T-cell (primary cell): ENCODE measurements around the gene PTPRA. TPM values are rescaled to one million over a fixed set of nuclear protein-coding genes. Genes with fewer than 3 reads are reported as not detected.
A peak's percentile ranks its signal among the peaks of the same experiment; 100 is the strongest.

ENCODE experiments used
- ATAC-seq, 4 experiments: fragments of 200-7000 bp in 3 of 4; fragments of 150-1000 bp in 1 of 4; cut with Tn5 transposase; replicated peaks in 1 of 4; 1 replicate in 3 of 4; 2 replicates in 1 of 4; pipeline ENCODE4 v1.10.0; 2021; ENCODE audit warnings: moderate library complexity in 3 of 4, mild to moderate bottlenecking in 2 of 4, moderate number of reproducible peaks in 1 of 4
- CTCF ChIA-PET, 2 donors: fragments of 300-600 bp; sonication (Branson Sonifier 250); formaldehyde crosslinking; loops; one replicate each; lab custom pipeline; 2022; ENCODE audit warnings: antibody characterized with exemption in 2 of 2; lab: Charles Lee
- POLR2A ChIA-PET, 2 donors: fragments of 300-600 bp; sonication (Branson Sonifier 250); formaldehyde crosslinking; loops; one replicate each; lab custom pipeline; 2022; ENCODE audit warnings: antibody characterized with exemption in 2 of 2; lab: Charles Lee
- DNase-seq, 35 experiments: peaks; one replicate each; pipeline versions ENCODE4 v3.0.0 to v3.0.0-alpha.2; 2013 to 2023
- H3K27ac ChIP-seq: one replicate; pipeline ENCODE4 v1.5.1; 2013; ENCODE audit warnings: low read length
- H3K27me3 ChIP-seq, 2 experiments: replicated peaks in 1 of 2; 1 replicate in 1 of 2; 2 replicates in 1 of 2; pipeline versions ENCODE4 v1.6.1 to v1.7.0; 2013; ENCODE audit warnings: low read length in 1 of 2, mixed read lengths in 1 of 2; ENCODE audit not compliant: control insufficient read depth in 2 of 2, insufficient read depth in 2 of 2; ENCODE audit errors: extremely low read depth in 1 of 2
- H3K36me3 ChIP-seq, 2 donors: 1 replicate in 1 of 2; 2 replicates in 1 of 2; pipeline versions ENCODE4 v1.6.1 to v1.7.0; 2013; ENCODE audit warnings: low read length in 1 of 2; ENCODE audit not compliant: control insufficient read depth in 2 of 2, insufficient read depth in 1 of 2; ENCODE audit errors: extremely low read depth in 1 of 2
- H3K4me1 ChIP-seq, 2 experiments: 1 replicate in 1 of 2; 2 replicates in 1 of 2; pipeline versions ENCODE4 v1.6.1 to v1.7.0; 2013; ENCODE audit warnings: low read length in 2 of 2, mixed read lengths in 1 of 2; ENCODE audit not compliant: insufficient read depth in 2 of 2, control insufficient read depth in 1 of 2; ENCODE audit errors: extremely low read depth in 1 of 2
- H3K4me3 ChIP-seq, 2 donors: 1 replicate in 1 of 2; 2 replicates in 1 of 2; pipeline versions ENCODE4 v1.5.1 to v1.7.0; 2013; ENCODE audit warnings: mild to moderate bottlenecking in 2 of 2, low read length in 1 of 2, moderate library complexity in 1 of 2; ENCODE audit not compliant: control insufficient read depth in 1 of 2; ENCODE audit errors: extremely low read depth in 1 of 2
- H3K9me3 ChIP-seq: 2 replicates; pipeline ENCODE4 v1.7.0; 2013
- H3K27ac Mint-ChIP-seq, 2 donors: one replicate each; pipeline ENCODE4 v1.8.0; 2020 to 2021; ENCODE audit warnings: mild to moderate bottlenecking in 2 of 2, mixed read lengths in 2 of 2
- H3K27me3 Mint-ChIP-seq, 2 donors: one replicate each; pipeline ENCODE4 v1.8.0; 2021 to 2022; ENCODE audit warnings: mixed read lengths in 2 of 2
- H3K36me3 Mint-ChIP-seq: one replicate; pipeline ENCODE4 v1.8.0; 2021; ENCODE audit warnings: mixed read lengths
- H3K4me1 Mint-ChIP-seq, 3 donors: one replicate each; pipeline ENCODE4 v1.8.0; 2020 to 2022; ENCODE audit warnings: mixed read lengths in 3 of 3, mild to moderate bottlenecking in 1 of 3
- H3K4me3 Mint-ChIP-seq, 3 donors: one replicate each; pipeline ENCODE4 v1.8.0; 2020 to 2022; ENCODE audit warnings: mild to moderate bottlenecking in 3 of 3, mixed read lengths in 3 of 3, moderate library complexity in 3 of 3
- H3K9me3 Mint-ChIP-seq, 3 donors: one replicate each; pipeline ENCODE4 v1.8.0; 2020 to 2022; ENCODE audit warnings: mixed read lengths in 3 of 3
- WGBS: methylation state at CpG from one replicate; pipeline ENCODE4 v1.1.5; 2013; ENCODE audit warnings: missing lambda C conversion rate; ENCODE audit not compliant: insufficient coverage; 5-methylcytosine and 5-hydroxymethylcytosine counted together
- total RNA-seq, 35 experiments: library from RNA in 6 of 35; stranded (reverse) in 6 of 35; fragments of 120-200 nt in 1 of 35; gene quantifications; one replicate each; pipeline versions ENCODE4 v1.2.1 to v1.2.4 and lab custom pipeline; 2013 to 2026

PTPRA gene
- total RNA-seq, 5 donors from 2014 or later (not counting 1 experiment from before 2014, with no cell fraction given), result 66.2 to 98.6 (median 71.5) TPM

- 4% methylated on average over 54 of the region's 71 CpGs for WGBS
- Mint-ChIP-seq H3K4me3 (peak overlapping the region; percentile 63 to 69 (median 68)), H3K9me3 (no peaks in the 10 kb centered on the region), H3K27me3 (peaks cover 18 to 47% of the 10 kb centered on the region in 2 donors), H3K36me3 (no peaks in the 10 kb centered on the region), H3K4me1 (peaks cover 13 to 21% (median 17%) of the 10 kb centered on the region in 3 donors), H3K27ac (no peak overlapping the region)
- no peaks in the 10 kb centered on the region for H3K36me3 ChIP-seq
- no peaks in the 10 kb centered on the region for H3K9me3 ChIP-seq
- H3K27ac ChIP-seq, result no peak overlapping the region
- peak in 1 of 35 experiments; percentile 29 for DNase-seq
- peaks cover 0 to 49% of the 10 kb centered on the region in 2 experiments for H3K27me3 ChIP-seq
- peaks cover 0 to 17% of the 10 kb centered on the region in 2 experiments for H3K4me1 ChIP-seq
- H3K4me3 ChIP-seq, result peak overlapping the region in 1 of 2 donors; percentile 59
- ChIA-PET CTCF (no interaction called here), POLR2A (no interaction called here)
- ATAC-seq, result peak; percentile 48 to 58 (median 56)
These were observed 209.1 kb downstream of the PTPRA start for GRCh38 chr20:3082306-3082951.

- H3K9me3 ChIP-seq, result no peaks in the 10 kb centered on the region
- no peak overlapping the region for H3K27ac ChIP-seq
- Mint-ChIP-seq H3K27me3 (peaks cover 18 to 47% of the 10 kb centered on the region in 2 donors), H3K36me3 (no peaks in the 10 kb centered on the region), H3K9me3 (no peaks in the 10 kb centered on the region), H3K4me3 (peak overlapping the region; percentile 37 to 78 (median 56)), H3K27ac (no peak overlapping the region), H3K4me1 (peaks cover 7 to 15% (median 11%) of the 10 kb centered on the region in 3 donors)
- 8% methylated on average over 68 of the region's 76 CpGs for WGBS
- POLR2A ChIA-PET, result no interaction called here
- peaks cover 0 to 49% of the 10 kb centered on the region in 2 experiments for H3K27me3 ChIP-seq
- H3K4me1 ChIP-seq, result peaks cover 0 to 13% of the 10 kb centered on the region in 2 experiments
- CTCF ChIA-PET, result no interaction called here
- ATAC-seq (peak; percentile 33 to 54 (median 50)), DNase-seq (no peak)
- H3K4me3 ChIP-seq, result peak overlapping the region in 1 of 2 donors; percentile 23
- H3K36me3 ChIP-seq, result no peaks in the 10 kb centered on the region
These were observed 210.0 kb downstream of the PTPRA start for GRCh38 chr20:3082955-3083952.

GRCh38 chr20:3084283-3084985 lies 211.2 kb downstream of the PTPRA start, which contains the start of gene AVP:
TSS of gene AVP (minus strand) at chr20:3084724. CDS start at chr20:3084674, 50 bp downstream.
- Mint-ChIP-seq H3K36me3 (no peaks in the 10 kb centered on the region), H3K27me3 (peaks cover 18 to 41% of the 10 kb centered on the region in 2 donors), H3K9me3 (no peaks in the 10 kb centered on the region), H3K4me1 (peaks cover 7 to 15% (median 11%) of the 10 kb centered on the region in 3 donors), H3K27ac (no peak within 1 kb of the TSS), H3K4me3 (peak within 1 kb of the TSS; percentile 37 to 78 (median 56))
- WGBS, result 75% methylated on average over 28 of the region's 28 CpGs
- CTCF ChIA-PET, result no interaction called here
- POLR2A ChIA-PET, result no interaction called here
- no peak within 1 kb of the TSS for H3K4me3 ChIP-seq
- DNase-seq (no peak), ATAC-seq (no peak)
- H3K27ac ChIP-seq, result no peak within 1 kb of the TSS
- H3K27me3 ChIP-seq, result peaks cover 0 to 47% of the 10 kb centered on the region in 2 experiments
- no peaks in the 10 kb centered on the region for H3K36me3 ChIP-seq
- peaks cover 0 to 13% of the 10 kb centered on the region in 2 experiments for H3K4me1 ChIP-seq
- H3K9me3 ChIP-seq, result no peaks in the 10 kb centered on the region

GRCh38 chr20:3084986-3085360 lies 211.7 kb downstream of the PTPRA start:
- DNase-seq, result no peak
- ChIA-PET POLR2A (no interaction called here), CTCF (no interaction called here)
- no peaks in the 10 kb centered on the region for H3K36me3 Mint-ChIP-seq
- peaks cover 18 to 46% of the 10 kb centered on the region in 2 donors for H3K27me3 Mint-ChIP-seq
- H3K27ac ChIP-seq, result no peak overlapping the region
- peaks cover 0 to 47% of the 10 kb centered on the region in 2 experiments for H3K27me3 ChIP-seq
- H3K4me1 ChIP-seq, result peaks cover 0 to 13% of the 10 kb centered on the region in 2 experiments
- WGBS, result 74% methylated on average over 6 of the region's 7 CpGs
- H3K36me3 ChIP-seq, result no peaks in the 10 kb centered on the region
- H3K4me3 Mint-ChIP-seq, result no peak overlapping the region
- no peaks in the 10 kb centered on the region for H3K9me3 Mint-ChIP-seq
- H3K9me3 ChIP-seq, result no peaks in the 10 kb centered on the region
- peaks cover 10 to 18% (median 14%) of the 10 kb centered on the region in 3 donors for H3K4me1 Mint-ChIP-seq
- no peak overlapping the region for H3K27ac Mint-ChIP-seq
- ATAC-seq, result no peak
- no peak overlapping the region for H3K4me3 ChIP-seq

GRCh38 chr20:3085571-3086072 lies 212.3 kb downstream of the PTPRA start:
- Histone ChIP-seq H3K27me3 (peaks cover 0 to 44% of the 10 kb centered on the region in 2 experiments), H3K4me1 (peaks cover 0 to 15% of the 10 kb centered on the region in 2 experiments), H3K4me3 (no peak overlapping the region), H3K36me3 (no peaks in the 10 kb centered on the region), H3K27ac (no peak overlapping the region), H3K9me3 (no peaks in the 10 kb centered on the region)
- peaks cover 17 to 24% (median 21%) of the 10 kb centered on the region in 3 donors for H3K4me1 Mint-ChIP-seq
- peaks cover 18 to 48% of the 10 kb centered on the region in 2 donors for H3K27me3 Mint-ChIP-seq
- CTCF ChIA-PET, result interaction anchor here (0.5 to 0.7 kb wide), 2 partner anchors 71 to 114 kb away, joined by 4 to 7 read pairs; no protein-coding TSS in a partner anchor
- 92% methylated on average over 7 of the region's 8 CpGs for WGBS
- POLR2A ChIA-PET, result no interaction called here
- no peaks in the 10 kb centered on the region for H3K9me3 Mint-ChIP-seq
- DNase-seq (no peak), ATAC-seq (no peak)
- no peak overlapping the region for H3K4me3 Mint-ChIP-seq
- no peak overlapping the region for H3K27ac Mint-ChIP-seq
- H3K36me3 Mint-ChIP-seq, result no peaks in the 10 kb centered on the region
